H7 (cell line): Measurements from ENCODE around the gene PKD1L1. TPM values are rescaled to one million over a fixed set of nuclear protein-coding genes. Genes with fewer than 3 reads are reported as not detected.
"Not testable (repeated sequence)": the region's sequence is repeated elsewhere in the genome, so short reads cannot be mapped to it uniquely, and the experiment has no call there.

Experiments
- DNase-seq: peaks from one replicate; pipeline ENCODE4 v3.0.0; 2012
- H3K27me3 ChIP-seq: 2 replicates; pipeline ENCODE4 v1.6.0; 2011; ENCODE audit warnings: mild to moderate bottlenecking, low read length; ENCODE audit not compliant: control insufficient read depth, insufficient read depth
- H3K36me3 ChIP-seq: replicated peaks from 2 replicates; pipeline ENCODE4 v1.5.1; 2011; ENCODE audit warnings: low read length; ENCODE audit not compliant: control insufficient read depth, insufficient read depth
- H3K4me3 ChIP-seq: 2 replicates; pipeline ENCODE4 v1.5.1; 2011; ENCODE audit warnings: low read depth, mild to moderate bottlenecking, control low read depth, low read length, moderate library complexity; ENCODE audit not compliant: insufficient read depth
- total RNA-seq: library from RNA; depleted of rRNA; stranded (reverse); fragments of >200 nt; shearing (Covaris generic); gene quantifications from 2 replicates; pipeline ENCODE4 v1.2.3, GENCODE V29; 2014

PKD1L1 gene
- total RNA-seq, 1 experiment from 2014 or later, result 0.07 TPM

GRCh38 chr7:47766126-47766525, 182.1 kb downstream of the PKD1L1 start:
- Histone ChIP-seq H3K4me3 (no peak overlapping the region), H3K27me3 (no peaks in the 10 kb centered on the region), H3K36me3 (no peaks in the 10 kb centered on the region)
- no peak for DNase-seq

- no peak for DNase-seq
- no peaks in the 10 kb centered on the region for H3K36me3 ChIP-seq
- H3K4me3 ChIP-seq, result no peak overlapping the region
- no peaks in the 10 kb centered on the region for H3K27me3 ChIP-seq
Measured at GRCh38 chr7:47765373-47765979, 182.8 kb downstream of the PKD1L1 start.

DNA sequence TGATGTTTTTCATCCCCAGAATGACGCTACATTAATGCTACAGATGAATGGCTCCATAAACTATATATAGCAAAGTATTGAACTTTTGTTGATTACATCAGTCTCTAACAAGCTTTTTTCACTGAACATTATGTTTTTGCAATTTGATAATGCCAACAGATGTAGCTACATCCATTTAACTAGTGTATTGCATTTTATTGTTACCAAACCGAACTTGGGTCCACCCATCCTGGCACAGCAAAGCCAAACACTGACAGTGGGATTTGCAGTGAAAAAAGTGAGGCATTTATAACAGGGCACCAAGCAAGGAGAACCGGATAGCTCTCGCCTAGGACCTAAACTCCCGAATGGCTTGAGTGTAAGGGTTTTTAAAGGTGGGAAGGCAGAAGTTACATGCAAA, 183.5 kb downstream of the PKD1L1 start:
- Histone ChIP-seq H3K27me3 (no peaks in the 10 kb centered on the region), H3K36me3 (no peaks in the 10 kb centered on the region), H3K4me3 (no peak overlapping the region)
- no peak for DNase-seq

GRCh38 chr7:47763063-47763974, 184.9 kb downstream of the PKD1L1 start:
- no peak for DNase-seq
- Histone ChIP-seq H3K36me3 (no peaks in the 10 kb centered on the region), H3K27me3 (no peaks in the 10 kb centered on the region), H3K4me3 (no peak overlapping the region)

DNA sequence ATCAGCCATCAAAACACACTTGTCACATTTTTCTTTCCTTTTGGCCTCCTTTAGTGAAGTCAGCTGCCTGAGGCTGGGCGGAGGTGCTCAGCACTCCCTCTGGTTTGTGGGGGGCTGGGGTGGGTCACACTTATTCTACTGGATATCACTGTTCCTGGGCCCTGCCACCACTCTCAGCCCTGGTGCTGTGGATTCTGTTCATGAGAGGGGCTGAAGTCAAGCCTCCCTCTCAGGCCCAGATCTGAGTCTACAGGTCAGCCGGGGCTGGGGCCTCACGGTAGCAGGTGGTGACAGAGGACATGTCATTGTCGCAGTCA, 185.6 kb downstream of the PKD1L1 start:
- no peak for DNase-seq

GRCh38 chr7:47762207-47762606, 186.1 kb downstream of the PKD1L1 start:
- no peaks in the 10 kb centered on the region for H3K27me3 ChIP-seq
- no peaks in the 10 kb centered on the region for H3K36me3 ChIP-seq
- no peak overlapping the region for H3K4me3 ChIP-seq
- DNase-seq, result no peak

More for the DNA sequence above, 185.6 kb downstream of the PKD1L1 start:
- Histone ChIP-seq H3K27me3 (no peaks in the 10 kb centered on the region), H3K36me3 (no peaks in the 10 kb centered on the region), H3K4me3 (no peak overlapping the region)

GRCh38 chr7:47759056-47759706, 189.1 kb downstream of the PKD1L1 start:
- DNase-seq, result no peak
- Histone ChIP-seq H3K27me3 (no peaks in the 10 kb centered on the region), H3K36me3 (no peaks in the 10 kb centered on the region), H3K4me3 (no peak overlapping the region)

GRCh38 chr7:47758546-47758945, 189.7 kb downstream of the PKD1L1 start:
- Histone ChIP-seq H3K27me3 (no peaks in the 10 kb centered on the region), H3K36me3 (no peaks in the 10 kb centered on the region), H3K4me3 (no peak overlapping the region)
- no peak for DNase-seq

DNA sequence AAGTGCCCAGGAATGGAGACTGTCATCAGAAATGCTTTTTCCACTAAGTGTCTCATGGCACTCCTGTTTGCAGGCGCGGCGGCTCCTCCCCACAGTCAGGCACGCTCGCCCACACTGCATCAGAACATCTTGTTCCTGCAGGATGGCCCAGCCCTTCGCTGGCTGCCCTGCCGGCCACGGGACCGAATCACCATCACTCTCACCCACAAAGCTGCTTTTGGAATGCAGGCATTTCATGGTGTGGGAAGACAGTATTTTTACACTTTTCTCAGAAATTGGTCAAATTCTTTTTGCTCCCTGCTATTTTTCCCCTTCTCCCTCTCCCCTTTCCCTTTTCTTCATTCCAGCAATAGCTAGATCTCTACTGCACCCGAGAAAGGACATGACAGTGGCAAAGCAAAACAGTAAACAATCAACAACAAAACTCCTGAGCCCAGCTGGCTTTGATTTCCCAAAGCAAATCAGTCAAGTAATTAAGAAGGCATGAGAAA, 190.3 kb downstream of the PKD1L1 start:
- Histone ChIP-seq H3K27me3 (no peaks in the 10 kb centered on the region), H3K4me3 (no peak overlapping the region), H3K36me3 (no peaks in the 10 kb centered on the region)
- no peak for DNase-seq

GRCh38 chr7:47756636-47757035, 191.6 kb downstream of the PKD1L1 start:
- Histone ChIP-seq H3K27me3 (no peaks in the 10 kb centered on the region), H3K36me3 (no peaks in the 10 kb centered on the region), H3K4me3 (no peak overlapping the region)
- no peak for DNase-seq

GRCh38 chr7:47755248-47755647, 193.0 kb downstream of the PKD1L1 start:
- DNase-seq, result no peak

DNA sequence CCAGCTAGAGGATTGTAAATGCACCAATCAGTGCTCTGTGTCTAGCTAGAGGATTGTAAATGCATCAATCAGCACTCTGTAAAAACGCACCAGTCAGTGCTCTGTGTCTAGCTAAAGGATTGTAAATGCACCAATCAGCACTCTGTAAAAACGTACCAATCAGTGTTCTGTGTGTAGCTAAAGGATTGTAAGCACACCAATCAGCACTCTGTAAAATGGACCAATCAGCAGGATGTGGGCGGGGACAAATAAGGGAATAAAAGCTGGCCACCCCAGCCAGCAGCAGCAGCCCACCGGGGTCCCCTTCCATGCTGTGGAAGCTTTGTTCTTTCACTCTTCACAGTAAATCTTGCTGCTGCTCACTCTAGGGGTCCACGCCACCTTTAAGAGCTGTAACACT, 196.5 kb downstream of the PKD1L1 start:
- H3K27me3 ChIP-seq, DNase-seq, H3K4me3 ChIP-seq, H3K36me3 ChIP-seq: not testable (repeated sequence)

More at GRCh38 chr7:47755248-47755647, 193.0 kb downstream of the PKD1L1 start:
- Histone ChIP-seq H3K27me3 (no peaks in the 10 kb centered on the region), H3K36me3 (no peaks in the 10 kb centered on the region), H3K4me3 (no peak overlapping the region)

- Histone ChIP-seq H3K27me3 (no peaks in the 10 kb centered on the region), H3K36me3 (no peaks in the 10 kb centered on the region), H3K4me3 (no peak overlapping the region)
- no peak for DNase-seq
Measured at GRCh38 chr7:47751043-47751442, 197.2 kb downstream of the PKD1L1 start.

DNA sequence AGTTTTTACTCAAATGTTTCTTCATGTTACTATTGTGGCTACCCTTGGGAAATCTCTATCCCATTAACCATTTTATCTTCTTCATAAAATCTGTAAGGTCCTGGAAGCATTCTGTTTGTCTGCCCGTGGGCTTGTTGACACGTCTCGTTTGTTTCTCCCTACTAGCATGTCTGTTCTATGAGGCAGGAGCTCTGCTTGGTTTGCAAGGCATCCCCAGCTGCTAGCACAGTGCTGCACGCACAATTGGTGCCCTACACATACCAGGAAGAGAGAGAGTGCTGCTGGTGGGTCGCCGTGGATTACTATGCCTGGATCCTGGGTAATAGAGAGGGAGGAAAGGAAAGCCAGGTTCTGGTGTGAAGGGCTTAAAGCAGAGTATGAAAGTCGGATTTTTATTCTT, 200.2 kb downstream of the PKD1L1 start:
- DNase-seq, result no peak
- Histone ChIP-seq H3K36me3 (no peaks in the 10 kb centered on the region), H3K27me3 (no peaks in the 10 kb centered on the region), H3K4me3 (no peak overlapping the region)

DNA sequence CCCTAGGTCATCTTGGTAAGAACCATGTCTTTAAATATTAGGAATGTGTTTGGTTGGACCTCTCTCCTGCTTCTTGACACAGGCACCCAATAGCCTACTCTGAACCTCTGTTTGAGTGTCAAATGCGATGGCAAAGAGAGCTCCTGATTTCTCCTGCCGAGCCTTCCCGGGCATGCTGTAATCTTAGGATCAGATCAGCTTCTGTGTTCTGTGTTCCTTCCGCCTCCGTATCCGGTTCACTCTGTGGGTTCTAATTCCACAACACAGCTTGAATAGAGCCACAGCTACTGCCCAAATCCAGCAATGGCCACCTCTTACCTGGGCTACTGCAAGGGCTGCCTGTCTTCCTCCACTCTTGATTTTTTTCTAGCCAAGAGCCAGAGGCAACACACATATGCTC, 201.1 kb downstream of the PKD1L1 start:
- no peaks in the 10 kb centered on the region for H3K27me3 ChIP-seq
- no peak for DNase-seq
- H3K36me3 ChIP-seq, result no peaks in the 10 kb centered on the region
- H3K4me3 ChIP-seq, result no peak overlapping the region
